Ishikawa (cell line): ENCODE results near the gene CLSTN2.

Experiments
- CEBPB ChIP-seq: IDR thresholded peaks from 2 replicates; pipeline ENCODE4 v1.6.1; 2012
- CREB1 ChIP-seq: IDR thresholded peaks from 2 replicates; pipeline ENCODE4 v1.6.1; 2012; ENCODE audit warnings: low read depth
- EGR1 ChIP-seq: IDR thresholded peaks from 2 replicates; pipeline ENCODE4 v1.6.1; 2012
- EP300 ChIP-seq: IDR thresholded peaks from 2 replicates; pipeline ENCODE4 v1.6.1; 2012; ENCODE audit warnings: borderline replicate concordance
- FOXM1 ChIP-seq: IDR thresholded peaks from 2 replicates; pipeline ENCODE4 v1.6.1; 2012; ENCODE audit warnings: low read depth, borderline replicate concordance
- MAX ChIP-seq: IDR thresholded peaks from 2 replicates; pipeline ENCODE4 v1.6.1; 2012
- NFIC ChIP-seq: IDR thresholded peaks from 2 replicates; pipeline ENCODE4 v1.6.1; 2012
- RAD21 ChIP-seq: IDR thresholded peaks from 2 replicates; pipeline ENCODE4 v1.6.1; 2012; ENCODE audit warnings: low read depth
- REST ChIP-seq: IDR thresholded peaks from 2 replicates; pipeline ENCODE4 v1.6.1; 2012; ENCODE audit warnings: low read depth, mild to moderate bottlenecking
- TAF1 ChIP-seq: IDR thresholded peaks from 2 replicates; pipeline ENCODE4 v1.6.1; 2012; ENCODE audit warnings: low read depth, mild to moderate bottlenecking
- TCF12 ChIP-seq: IDR thresholded peaks from 2 replicates; pipeline ENCODE4 v1.6.1; 2012; ENCODE audit warnings: low read depth
- TEAD4 ChIP-seq: IDR thresholded peaks from 2 replicates; pipeline ENCODE4 v1.6.1; 2012
- USF1 ChIP-seq: IDR thresholded peaks from 2 replicates; pipeline ENCODE4 v1.6.1; 2012
- YY1 ChIP-seq: IDR thresholded peaks from 2 replicates; pipeline ENCODE4 v1.6.1; 2012; ENCODE audit warnings: low read depth
- ZBTB7A ChIP-seq: IDR thresholded peaks from 2 replicates; pipeline ENCODE4 v1.6.1; 2012; ENCODE audit warnings: low read depth

The CLSTN2 gene

GRCh38 chr3:140198242-140198641 lies 263.3 kb downstream of the CLSTN2 start:
- TF ChIP-seq NFIC = no peak
- TF ChIP-seq CEBPB = no peak
- no peak for TF ChIP-seq TAF1
- TF ChIP-seq EP300 = no peak
- TF ChIP-seq CREB1 = no peak
- TF ChIP-seq ZBTB7A = no peak
- no peak for TF ChIP-seq FOXM1
- TF ChIP-seq REST = no peak
- TF ChIP-seq EGR1 = no peak
- no peak for TF ChIP-seq RAD21
- no peak for TF ChIP-seq TEAD4
- no peak for TF ChIP-seq YY1
- no peak for TF ChIP-seq USF1
- no peak for TF ChIP-seq MAX

- no peak for TF ChIP-seq TCF12
- no peak for TF ChIP-seq MAX
- TF ChIP-seq NFIC = no peak
- TF ChIP-seq REST = no peak
- no peak for TF ChIP-seq CEBPB
- TF ChIP-seq EP300 = no peak
- no peak for TF ChIP-seq EGR1
- TF ChIP-seq TEAD4 = no peak
- no peak for TF ChIP-seq TAF1
- TF ChIP-seq ZBTB7A = no peak
- TF ChIP-seq CREB1 = no peak
- no peak for TF ChIP-seq USF1
- TF ChIP-seq RAD21 = no peak
- no peak for TF ChIP-seq YY1
- no peak for TF ChIP-seq FOXM1
These were observed 264.0 kb downstream of the CLSTN2 start for GRCh38 chr3:140199008-140199407.

- no peak for TF ChIP-seq FOXM1
- no peak for TF ChIP-seq TCF12
- TF ChIP-seq TEAD4 = no peak
- TF ChIP-seq EGR1 = no peak
- no peak for TF ChIP-seq TAF1
- no peak for TF ChIP-seq MAX
- TF ChIP-seq RAD21 = no peak
- TF ChIP-seq REST = no peak
- no peak for TF ChIP-seq USF1
- TF ChIP-seq ZBTB7A = no peak
- TF ChIP-seq CEBPB = no peak
- no peak for TF ChIP-seq NFIC
- TF ChIP-seq EP300 = no peak
- TF ChIP-seq YY1 = no peak
These were observed 264.8 kb downstream of the CLSTN2 start for GRCh38 chr3:140199743-140200142.

- TF ChIP-seq TCF12 (no peak), MAX (no peak), YY1 (no peak), CREB1 (no peak), REST (no peak), ZBTB7A (no peak), EGR1 (no peak), NFIC (no peak), TEAD4 (no peak), USF1 (no peak), CEBPB (no peak), FOXM1 (no peak), RAD21 (no peak), EP300 (no peak), TAF1 (no peak)
These were observed 268.5 kb downstream of the CLSTN2 start for GRCh38 chr3:140203510-140203909.
